GM12801 (cell line): ENCODE results near the gene CCDC106.

Experiments used
- TF ChIP-seq, protein P1 (sequence below): IDR thresholded peaks from one replicate; pipeline ENCODE4 v1.5.1; 2011; ENCODE audit warnings: control low read depth; ENCODE audit not compliant: insufficient read length; ENCODE audit errors: extremely low read depth

CCDC106 gene

GRCh38 chr19:55679343-55680257 is 31.6 kb downstream of the CCDC106 start:
- TF ChIP-seq, protein P1, sequence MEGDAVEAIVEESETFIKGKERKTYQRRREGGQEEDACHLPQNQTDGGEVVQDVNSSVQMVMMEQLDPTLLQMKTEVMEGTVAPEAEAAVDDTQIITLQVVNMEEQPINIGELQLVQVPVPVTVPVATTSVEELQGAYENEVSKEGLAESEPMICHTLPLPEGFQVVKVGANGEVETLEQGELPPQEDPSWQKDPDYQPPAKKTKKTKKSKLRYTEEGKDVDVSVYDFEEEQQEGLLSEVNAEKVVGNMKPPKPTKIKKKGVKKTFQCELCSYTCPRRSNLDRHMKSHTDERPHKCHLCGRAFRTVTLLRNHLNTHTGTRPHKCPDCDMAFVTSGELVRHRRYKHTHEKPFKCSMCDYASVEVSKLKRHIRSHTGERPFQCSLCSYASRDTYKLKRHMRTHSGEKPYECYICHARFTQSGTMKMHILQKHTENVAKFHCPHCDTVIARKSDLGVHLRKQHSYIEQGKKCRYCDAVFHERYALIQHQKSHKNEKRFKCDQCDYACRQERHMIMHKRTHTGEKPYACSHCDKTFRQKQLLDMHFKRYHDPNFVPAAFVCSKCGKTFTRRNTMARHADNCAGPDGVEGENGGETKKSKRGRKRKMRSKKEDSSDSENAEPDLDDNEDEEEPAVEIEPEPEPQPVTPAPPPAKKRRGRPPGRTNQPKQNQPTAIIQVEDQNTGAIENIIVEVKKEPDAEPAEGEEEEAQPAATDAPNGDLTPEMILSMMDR: no peak

- TF ChIP-seq, protein P1: no peak
Observed at GRCh38 chr19:55680339-55681130, 32.5 kb downstream of the CCDC106 start.

DNA sequence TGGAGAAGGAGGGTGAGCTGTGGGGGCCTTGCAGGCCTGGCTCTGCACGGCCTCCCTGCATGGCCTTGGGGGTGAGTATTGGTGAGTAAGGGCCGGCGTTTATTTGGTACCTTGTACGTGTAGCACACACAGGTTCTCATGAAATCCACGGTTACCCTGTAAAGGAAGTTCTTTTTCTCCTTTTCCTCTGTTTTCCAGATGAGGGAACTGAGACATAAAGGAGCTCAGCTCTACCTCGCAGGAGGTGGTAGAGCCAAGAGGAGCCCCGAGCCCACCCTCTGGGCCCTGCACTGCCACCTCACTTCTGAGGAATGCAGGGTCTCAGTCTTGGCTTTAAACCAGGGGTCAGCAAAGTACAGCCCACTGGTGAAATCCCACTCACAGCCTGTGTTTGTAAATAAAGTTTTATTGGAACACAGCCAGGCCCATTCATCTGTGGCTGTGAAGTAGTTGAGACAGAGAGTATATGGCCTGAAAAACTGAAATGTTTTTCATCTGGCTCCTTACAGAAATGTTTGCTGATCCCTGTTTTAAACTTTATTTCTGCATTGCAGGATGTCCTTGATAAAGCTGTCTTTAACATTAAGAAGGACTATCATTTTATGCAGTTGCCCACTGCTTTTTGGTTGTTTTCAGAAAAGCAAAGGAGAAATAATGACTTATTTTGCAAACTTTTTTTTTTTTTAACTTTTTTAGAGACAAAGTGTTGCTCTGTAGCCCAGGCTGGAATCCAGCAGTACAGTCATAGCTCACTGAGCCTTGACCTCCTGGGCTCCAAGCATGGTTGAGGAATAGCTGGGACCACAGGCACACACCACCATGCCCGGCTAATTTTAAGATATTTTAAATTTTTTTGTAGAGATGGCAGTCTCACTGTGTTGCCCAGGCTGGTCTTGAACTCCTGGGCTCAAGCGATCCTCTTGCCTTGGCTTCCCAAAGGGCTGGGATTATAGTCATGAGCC is 33.4 kb downstream of the CCDC106 start:
- TF ChIP-seq, protein P1: no peak

GRCh38 chr19:55683449-55684261 is 35.6 kb downstream of the CCDC106 start:
- TF ChIP-seq, protein P1: no peak

GRCh38 chr19:55684946-55685681 is 37.1 kb downstream of the CCDC106 start:
- TF ChIP-seq, protein P1: no peak

DNA sequence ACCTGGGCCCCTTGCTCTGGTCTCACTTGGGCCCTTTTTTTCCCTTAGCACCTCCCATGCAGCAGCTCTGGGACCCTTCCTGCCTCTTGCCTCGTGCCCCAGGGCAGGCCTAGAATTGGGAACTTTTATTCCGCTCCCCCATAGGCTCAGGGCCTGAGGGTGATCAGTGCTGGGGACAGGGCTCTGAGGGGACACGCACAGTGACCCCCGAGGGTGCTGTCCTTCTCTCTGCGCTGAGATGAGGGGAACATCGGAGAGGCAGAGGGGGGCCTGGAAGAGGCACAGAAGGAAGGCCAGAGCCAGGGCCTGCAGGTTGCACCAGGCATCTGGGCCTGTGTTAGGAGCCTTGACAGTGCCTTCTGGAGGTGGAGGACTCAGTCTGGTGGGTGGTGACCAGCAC is 37.8 kb downstream of the CCDC106 start:
- TF ChIP-seq, protein P1: no peak
